ENCODE results near the gene TBC1D23. TPM values are rescaled to one million over a fixed set of nuclear protein-coding genes. Genes with fewer than 3 reads are reported as not detected.

Gene TBC1D23
- total and polyA plus RNA-seq, 4 donors: 8.7 to 30.3 (median 17.8) TPM

- H3K9ac ChIP-seq (ENCODE audit: low read depth in 1 of 2, low read length in 2 of 2): peak overlapping the region in 1 of 2 donors; percentile 26
- H3K27ac ChIP-seq (ENCODE audit: low read depth in 1 of 2, low read length in 2 of 2): peak overlapping the region; percentile 54 to 60
- TF ChIP-seq RXRA (IDR thresholded peaks at IDR 0.05) (no peak), FOXA2 (IDR thresholded peaks at IDR 0.05) (no peak), ATF3 (IDR thresholded peaks at IDR 0.05) (no peak)
- H3K4me1 ChIP-seq (ENCODE audit: control insufficient read depth in 4 of 4, insufficient read depth in 4 of 4, low read length in 3 of 4): peaks cover 2 to 15% (median 10%) of the 10 kb centered on the region in 4 donors
- peaks cover 3 to 15% (median 7%) of the 10 kb centered on the region in 4 donors for H3K36me3 ChIP-seq (ENCODE audit: control insufficient read depth in 4 of 4, insufficient read depth in 3 of 4, low read depth in 1 of 4, low read length in 3 of 4)
- H3K9me3 ChIP-seq (ENCODE audit: control insufficient read depth in 4 of 4, low read length in 3 of 4): no peaks in the 10 kb centered on the region
- no peaks in the 10 kb centered on the region for H3K27me3 ChIP-seq (ENCODE audit: control insufficient read depth in 4 of 4, insufficient read depth in 4 of 4, low read length in 3 of 4)
- H3K4me3 ChIP-seq (ENCODE audit: low read depth in 1 of 3, low read length in 3 of 3): no peak overlapping the region
- DNase-seq (ENCODE audit: low spot score): no peak
- 16% methylated on average over 2 of the region's 2 CpGs for WGBS
Observed at GRCh38 chr3:100317912-100318311, 57.1 kb downstream of the TBC1D23 start.

GRCh38 chr3:100319951-100320350 is 59.2 kb downstream of the TBC1D23 start:
- Histone ChIP-seq H3K36me3 (ENCODE audit: control insufficient read depth in 4 of 4, insufficient read depth in 3 of 4, low read depth in 1 of 4, low read length in 3 of 4) (peaks cover 1 to 10% (median 7%) of the 10 kb centered on the region in 4 donors), H3K4me3 (ENCODE audit: low read depth in 1 of 3, low read length in 3 of 3) (no peak overlapping the region), H3K27me3 (ENCODE audit: control insufficient read depth in 4 of 4, insufficient read depth in 4 of 4, low read length in 3 of 4) (no peaks in the 10 kb centered on the region), H3K9ac (ENCODE audit: low read depth in 1 of 2, low read length in 2 of 2) (no peak overlapping the region), H3K9me3 (ENCODE audit: control insufficient read depth in 4 of 4, low read length in 3 of 4) (no peaks in the 10 kb centered on the region), H3K27ac (ENCODE audit: low read depth in 1 of 2, low read length in 2 of 2) (no peak overlapping the region), H3K4me1 (ENCODE audit: control insufficient read depth in 4 of 4, insufficient read depth in 4 of 4, low read length in 3 of 4) (peaks cover 2 to 29% (median 23%) of the 10 kb centered on the region in 4 donors)
- WGBS: 95% methylated on average over 2 of the region's 2 CpGs
- no peak for DNase-seq (ENCODE audit: low spot score)
- no peak for TF ChIP-seq NR2F2 (IDR thresholded peaks at IDR 0.05)
- TF ChIP-seq ATF3 (IDR thresholded peaks at IDR 0.05): no peak
- TF ChIP-seq GABPA (IDR thresholded peaks at IDR 0.05 in 1 of 2, conservative IDR thresholded peaks at IDR 0.05 in 1 of 2): no peak
- TF ChIP-seq MAX (IDR thresholded peaks at IDR 0.05): no peak
- no peak for TF ChIP-seq CTCF (IDR thresholded peaks at IDR 0.05; ENCODE audit: low read depth, low read length, missing input control)
- TF ChIP-seq JUND (IDR thresholded peaks at IDR 0.05): no peak
- TF ChIP-seq RAD21 (IDR thresholded peaks at IDR 0.05): no peak
- TF ChIP-seq HNF4A (conservative IDR thresholded peaks at IDR 0.05): no peak
- TF ChIP-seq YY1 (IDR thresholded peaks at IDR 0.05): no peak
- TF ChIP-seq SP1 (IDR thresholded peaks at IDR 0.05): no peak
- TF ChIP-seq REST (IDR thresholded peaks at IDR 0.05): no peak
- no peak for TF ChIP-seq FOXA2 (IDR thresholded peaks at IDR 0.05)
- TF ChIP-seq TAF1 (conservative IDR thresholded peaks at IDR 0.05): no peak
- no peak for TF ChIP-seq ZBTB33 (IDR thresholded peaks at IDR 0.05)
- no peak for TF ChIP-seq FOXA1 (IDR thresholded peaks at IDR 0.05)
- TF ChIP-seq EGR1 (IDR thresholded peaks at IDR 0.05; ENCODE audit: low read depth in 2 of 2): no peak
- no peak for TF ChIP-seq RXRA (IDR thresholded peaks at IDR 0.05)
- TF ChIP-seq HNF4G (IDR thresholded peaks at IDR 0.05): no peak

Measured in liver (tissue), 9 donors.